CD8-positive, alpha-beta memory T cell (primary cell): ENCODE data around the gene SPI1. TPM values are rescaled to one million over a fixed set of nuclear protein-coding genes. Genes with fewer than 3 reads are reported as not detected.
A peak's percentile ranks its signal among the peaks of the same experiment; 100 is the strongest.

Source experiments
- CTCF ChIA-PET: fragments of 350-600 bp; sonication (Branson Sonifier 250); formaldehyde crosslinking; loops from one replicate; lab custom pipeline; 2021; ENCODE audit warnings: antibody characterized with exemption; lab: Charles Lee
- POLR2A ChIA-PET: fragments of 350-600 bp; sonication (Branson Sonifier 250); formaldehyde crosslinking; loops from one replicate; lab custom pipeline; 2021; ENCODE audit warnings: antibody characterized with exemption; lab: Charles Lee
- DNase-seq, 5 donors: peaks; one replicate each; pipeline versions ENCODE4 v3.0.0 to v3.0.0-alpha.2; 2020 to 2022; ENCODE audit warnings: mixed read lengths in 1 of 5
- H3K27ac ChIP-seq: one replicate; pipeline ENCODE4 v1.7.0; 2013; ENCODE audit warnings: low read depth, mild to moderate bottlenecking, low read length, moderate library complexity
- H3K27me3 ChIP-seq: 2 replicates; pipeline ENCODE4 v1.7.0; 2013; ENCODE audit warnings: low read length, mild to moderate bottlenecking; ENCODE audit not compliant: insufficient read depth, poor library complexity, severe bottlenecking
- H3K36me3 ChIP-seq: 2 replicates; pipeline ENCODE4 v1.7.0; 2013; ENCODE audit warnings: mild to moderate bottlenecking, low read length, moderate library complexity; ENCODE audit not compliant: insufficient read depth
- H3K4me1 ChIP-seq: 2 replicates; pipeline ENCODE4 v1.7.0; 2013; ENCODE audit warnings: mild to moderate bottlenecking, low read length, moderate library complexity; ENCODE audit not compliant: insufficient read depth
- H3K4me3 ChIP-seq: 2 replicates; pipeline ENCODE4 v1.7.0; 2013; ENCODE audit warnings: mild to moderate bottlenecking, low read length
- H3K9me3 ChIP-seq: 2 replicates; pipeline ENCODE4 v1.7.0; 2013; ENCODE audit warnings: mild to moderate bottlenecking, low read length
- H3K27ac Mint-ChIP-seq, 8 donors: one replicate each; pipeline ENCODE4 v1.8.0; 2020 to 2021; ENCODE audit warnings: mixed read lengths in 8 of 8, mild to moderate bottlenecking in 6 of 8, inconsistent platforms in 3 of 8, moderate library complexity in 3 of 8
- H3K27me3 Mint-ChIP-seq, 2 donors: one replicate each; pipeline ENCODE4 v1.8.0; 2020 to 2021; ENCODE audit warnings: mixed read lengths in 2 of 2, mild to moderate bottlenecking in 1 of 2, moderate library complexity in 1 of 2
- H3K36me3 Mint-ChIP-seq, 3 donors: one replicate each; pipeline ENCODE4 v1.8.0; 2020 to 2021; ENCODE audit warnings: mixed read lengths in 3 of 3, inconsistent platforms in 1 of 3, mild to moderate bottlenecking in 1 of 3
- H3K4me1 Mint-ChIP-seq, 3 donors: one replicate each; pipeline ENCODE4 v1.8.0; 2020 to 2021; ENCODE audit warnings: mixed read lengths in 3 of 3, inconsistent platforms in 1 of 3, mild to moderate bottlenecking in 1 of 3
- H3K4me3 Mint-ChIP-seq, 7 donors: one replicate each; pipeline ENCODE4 v1.8.0; 2020 to 2021; ENCODE audit warnings: mixed read lengths in 7 of 7, mild to moderate bottlenecking in 6 of 7, moderate library complexity in 4 of 7, inconsistent platforms in 2 of 7
- H3K9me3 Mint-ChIP-seq, 5 donors: one replicate each; pipeline ENCODE4 v1.8.0; 2020 to 2022; ENCODE audit warnings: mixed read lengths in 5 of 5, mild to moderate bottlenecking in 3 of 5, moderate library complexity in 2 of 5, inconsistent platforms in 1 of 5
- polyA plus RNA-seq: library from polyadenylated mRNA; unstranded; fragments of 300-500 nt; fragmentation: Illumina TruSeq; gene quantifications from one replicate; pipeline ENCODE4 v1.2.3, GENCODE V29; 2021
- total RNA-seq, 2 experiments: library from RNA; stranded (reverse); gene quantifications; one replicate each; pipeline ENCODE4 v1.2.3, GENCODE V29; 2021

Gene SPI1
- total and polyA plus RNA-seq, 3 experiments from 2014 or later, result 1.8 to 2.0 TPM; not detected in 1

DNA sequence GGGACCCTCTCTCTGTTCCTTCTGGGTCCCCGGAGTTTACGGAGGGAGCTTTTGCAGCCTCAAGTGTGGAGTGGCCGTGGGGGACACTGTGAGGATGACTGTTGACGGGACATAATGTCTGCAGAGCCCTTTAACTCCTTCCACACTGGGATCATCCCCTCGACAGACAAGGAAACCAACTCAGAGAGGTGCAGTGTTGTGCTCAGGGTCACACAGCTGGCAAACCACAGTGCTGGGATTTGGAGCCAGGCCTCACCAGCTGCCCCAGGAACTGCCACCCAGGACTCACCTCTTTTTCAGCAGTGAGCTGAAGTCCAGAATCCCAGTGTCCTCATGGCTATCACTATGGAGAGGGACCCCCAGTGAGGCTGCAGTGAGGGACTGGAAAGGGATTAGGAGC lies 31.2 kb downstream of the SPI1 start:
- ChIA-PET CTCF (interaction anchor here (1.3 kb wide), 1 partner anchor 10 kb away, joined by 3 read pairs; no protein-coding TSS in a partner anchor), POLR2A (no interaction called here)
- no peak overlapping the region for H3K4me3 ChIP-seq
- no peak overlapping the region for H3K4me3 Mint-ChIP-seq
- H3K9me3 ChIP-seq, result no peaks in the 10 kb centered on the region
- no peaks in the 10 kb centered on the region for H3K36me3 ChIP-seq
- no peaks in the 10 kb centered on the region for H3K27me3 ChIP-seq
- no peaks in the 10 kb centered on the region for H3K36me3 Mint-ChIP-seq
- no peak for DNase-seq
- no peaks in the 10 kb centered on the region for H3K9me3 Mint-ChIP-seq
- no peak overlapping the region for H3K27ac ChIP-seq
- no peaks in the 10 kb centered on the region for H3K4me1 ChIP-seq
- no peaks in the 10 kb centered on the region for H3K4me1 Mint-ChIP-seq
- H3K27ac Mint-ChIP-seq, result no peak overlapping the region
- H3K27me3 Mint-ChIP-seq, result peaks cover 0 to 3% of the 10 kb centered on the region in 2 donors

- Mint-ChIP-seq H3K9me3 (no peaks in the 10 kb centered on the region), H3K4me3 (no peak overlapping the region), H3K36me3 (no peaks in the 10 kb centered on the region), H3K4me1 (no peaks in the 10 kb centered on the region), H3K27ac (peak overlapping the region in 2 of 8 donors; percentile 4 to 73), H3K27me3 (peaks cover 0 to 4% of the 10 kb centered on the region in 2 donors)
- H3K9me3 ChIP-seq, result no peaks in the 10 kb centered on the region
- no peak overlapping the region for H3K27ac ChIP-seq
- no peaks in the 10 kb centered on the region for H3K27me3 ChIP-seq
- H3K36me3 ChIP-seq, result no peaks in the 10 kb centered on the region
- no peaks in the 10 kb centered on the region for H3K4me1 ChIP-seq
- H3K4me3 ChIP-seq, result no peak overlapping the region
- CTCF ChIA-PET, result no interaction called here
- no peak for DNase-seq
- POLR2A ChIA-PET, result interaction anchor here (0.6 kb wide), 1 partner anchor 59 kb away, joined by 11 read pairs; no protein-coding TSS in a partner anchor
Measured at GRCh38 chr11:47345890-47346563, 32.3 kb downstream of the SPI1 start.

DNA sequence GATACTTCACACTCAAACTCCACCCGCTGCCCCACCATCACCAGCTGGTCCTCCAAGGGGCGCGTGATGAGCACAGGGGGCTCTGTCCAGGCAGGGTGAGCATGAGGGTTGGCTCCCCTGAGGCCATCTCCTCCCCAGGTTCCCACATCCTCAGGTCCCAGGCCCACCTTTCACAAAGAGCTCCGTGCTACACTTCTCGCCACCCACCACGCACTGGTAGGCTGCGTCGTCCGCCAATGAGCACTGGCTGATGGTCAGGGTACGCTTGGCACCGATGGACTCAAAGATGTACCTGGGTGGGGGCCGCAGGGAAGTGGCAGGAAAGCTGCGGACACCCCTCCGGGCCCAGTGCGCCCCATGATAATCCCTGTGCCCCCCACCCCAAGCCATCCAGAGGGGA lies 35.5 kb downstream of the SPI1 start:
- no peaks in the 10 kb centered on the region for H3K9me3 Mint-ChIP-seq
- no peak for DNase-seq
- no peak overlapping the region for H3K27ac Mint-ChIP-seq
- H3K4me1 Mint-ChIP-seq, result no peaks in the 10 kb centered on the region
- H3K27ac ChIP-seq, result no peak overlapping the region
- no peaks in the 10 kb centered on the region for H3K36me3 ChIP-seq
- H3K4me3 ChIP-seq, result no peak overlapping the region
- H3K36me3 Mint-ChIP-seq, result no peaks in the 10 kb centered on the region
- no peaks in the 10 kb centered on the region for H3K4me1 ChIP-seq
- no peak overlapping the region for H3K4me3 Mint-ChIP-seq
- H3K9me3 ChIP-seq, result no peaks in the 10 kb centered on the region
- ChIA-PET POLR2A (no interaction called here), CTCF (interaction anchor here (1.0 kb wide), 1 partner anchor 31 kb away, joined by 3 read pairs; no protein-coding TSS in a partner anchor)
- H3K27me3 Mint-ChIP-seq, result peaks cover 0 to 4% of the 10 kb centered on the region in 2 donors
- H3K27me3 ChIP-seq, result no peaks in the 10 kb centered on the region

DNA sequence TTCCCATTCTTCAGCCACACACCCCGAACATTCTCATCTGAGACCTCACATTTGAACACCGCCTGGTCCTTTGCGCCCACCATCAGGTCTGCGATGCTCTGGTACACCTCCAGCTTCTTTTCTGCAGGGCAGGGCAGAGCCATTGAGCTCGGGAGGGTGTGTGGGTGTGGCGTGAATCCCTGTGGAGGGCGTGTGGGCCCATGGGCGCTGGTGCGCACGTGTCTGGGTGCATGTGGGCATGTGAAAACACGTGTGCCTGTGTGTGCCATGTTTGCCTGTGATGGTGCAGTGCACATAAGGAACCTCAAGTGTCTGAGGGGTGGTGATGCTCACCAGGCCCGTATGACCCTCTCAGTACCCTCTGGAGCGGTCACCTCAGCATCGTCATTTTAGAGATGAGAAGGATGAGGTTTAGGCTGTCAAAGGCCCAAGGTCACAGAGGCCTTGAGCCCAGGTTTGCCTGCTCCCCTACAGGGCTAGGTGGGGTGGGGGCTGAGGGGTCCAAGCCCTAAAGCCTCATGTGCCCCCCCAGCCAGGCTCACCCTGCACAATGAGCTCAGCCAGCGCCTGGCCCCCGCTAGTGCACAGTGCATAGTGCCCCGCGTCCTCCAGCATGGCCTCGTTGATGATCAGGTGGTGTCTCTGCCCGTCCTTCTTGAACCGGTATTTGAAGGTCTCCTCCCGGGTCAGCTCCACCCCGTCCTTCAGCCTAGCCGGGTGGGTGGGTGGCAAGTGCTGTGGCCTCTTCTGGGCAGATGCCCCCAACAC lies 36.1 kb downstream of the SPI1 start:
- H3K27me3 Mint-ChIP-seq, result peaks cover 0 to 4% of the 10 kb centered on the region in 2 donors
- no peak overlapping the region for H3K27ac Mint-ChIP-seq
- H3K4me3 Mint-ChIP-seq, result no peak overlapping the region
- Histone ChIP-seq H3K36me3 (no peaks in the 10 kb centered on the region), H3K4me3 (no peak overlapping the region), H3K27me3 (no peaks in the 10 kb centered on the region), H3K9me3 (no peaks in the 10 kb centered on the region), H3K4me1 (no peaks in the 10 kb centered on the region), H3K27ac (no peak overlapping the region)
- ChIA-PET CTCF (interaction anchor here (1.0 kb wide), 1 partner anchor 32 kb away, joined by 3 read pairs; no protein-coding TSS in a partner anchor), POLR2A (no interaction called here)
- no peaks in the 10 kb centered on the region for H3K9me3 Mint-ChIP-seq
- H3K4me1 Mint-ChIP-seq, result no peaks in the 10 kb centered on the region
- no peaks in the 10 kb centered on the region for H3K36me3 Mint-ChIP-seq
- no peak for DNase-seq

DNA sequence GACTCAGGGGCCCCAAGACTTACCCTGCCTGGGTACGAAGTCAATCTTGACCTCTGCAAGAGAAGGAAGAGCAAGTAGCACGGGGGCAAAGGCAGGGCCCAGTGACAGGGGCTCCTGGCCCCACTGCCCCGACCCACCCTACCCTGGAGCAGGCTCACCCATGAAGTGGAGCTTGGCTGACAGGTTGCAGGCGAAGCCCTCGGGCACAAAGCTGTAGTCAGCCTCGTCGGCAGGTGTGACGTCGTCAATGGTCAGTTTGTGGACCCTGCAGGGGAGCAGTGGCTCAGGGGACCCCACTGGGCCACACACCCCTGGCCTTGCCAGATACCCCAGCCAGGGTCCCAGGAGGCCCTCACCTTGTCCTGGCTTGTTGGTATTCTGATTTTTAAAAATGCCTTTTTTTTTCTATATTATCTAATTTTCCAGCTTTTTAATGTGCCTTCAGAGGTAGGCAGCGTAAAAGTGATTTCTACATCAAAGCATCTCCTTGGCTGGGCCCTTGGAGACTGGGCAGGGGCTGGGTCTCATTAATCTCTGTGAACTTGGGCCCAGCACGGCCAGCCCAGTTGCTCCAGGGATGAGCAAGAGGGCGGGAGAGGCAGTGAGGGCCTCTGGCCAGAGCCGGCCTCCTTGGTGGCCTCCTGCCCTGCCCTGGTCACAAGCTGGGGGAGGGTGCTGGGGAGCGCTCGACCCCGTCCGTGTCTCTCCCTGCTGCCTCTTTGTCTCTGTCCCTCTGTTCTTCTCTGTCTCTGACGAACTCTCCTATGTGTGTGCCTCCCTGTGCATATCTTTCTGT lies 37.2 kb downstream of the SPI1 start:
- H3K4me3 Mint-ChIP-seq, result no peak overlapping the region
- CTCF ChIA-PET, result no interaction called here

DNA sequence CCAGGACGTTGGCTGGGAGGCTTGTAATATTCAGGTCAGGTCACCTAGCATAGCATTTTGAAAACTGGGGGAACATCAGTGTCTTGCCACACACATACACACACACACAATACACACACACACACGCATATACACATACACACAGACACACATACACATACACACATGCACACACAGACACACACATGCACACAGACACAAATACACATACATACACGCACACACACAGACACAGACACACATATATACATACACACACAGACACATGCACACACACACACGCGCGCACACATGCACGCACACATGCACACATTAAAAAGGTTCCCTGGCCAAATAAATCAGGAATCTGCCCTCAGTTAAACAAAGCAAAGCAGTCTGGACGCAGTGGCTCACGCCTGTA lies 38.3 kb downstream of the SPI1 start:
- H3K27me3 ChIP-seq, result no peaks in the 10 kb centered on the region

More for the DNA sequence above, 37.2 kb downstream of the SPI1 start:
- POLR2A ChIA-PET, result no interaction called here
- Mint-ChIP-seq H3K27ac (peak overlapping the region in 2 of 8 donors; percentile 5 to 22), H3K4me1 (no peaks in the 10 kb centered on the region), H3K27me3 (peaks cover 0 to 4% of the 10 kb centered on the region in 2 donors), H3K36me3 (no peaks in the 10 kb centered on the region), H3K9me3 (no peaks in the 10 kb centered on the region)
- Histone ChIP-seq H3K4me3 (no peak overlapping the region), H3K27me3 (no peaks in the 10 kb centered on the region), H3K27ac (no peak overlapping the region), H3K9me3 (no peaks in the 10 kb centered on the region), H3K4me1 (no peaks in the 10 kb centered on the region), H3K36me3 (no peaks in the 10 kb centered on the region)
- DNase-seq, result no peak

GRCh38 chr11:47338396-47339241 lies 39.7 kb downstream of the SPI1 start:
- Histone ChIP-seq H3K36me3 (no peaks in the 10 kb centered on the region), H3K27ac (no peak overlapping the region), H3K9me3 (no peaks in the 10 kb centered on the region), H3K4me1 (no peaks in the 10 kb centered on the region), H3K27me3 (no peaks in the 10 kb centered on the region), H3K4me3 (no peak overlapping the region)
- no peak for DNase-seq
- POLR2A ChIA-PET, result no interaction called here
- CTCF ChIA-PET, result interaction anchor here (1.2 to 1.5 kb wide), 2 partner anchors 9 to 116 kb away, joined by 3 read pairs; no protein-coding TSS in a partner anchor
- no peaks in the 10 kb centered on the region for H3K36me3 Mint-ChIP-seq
- no peak overlapping the region for H3K4me3 Mint-ChIP-seq
- H3K9me3 Mint-ChIP-seq, result no peaks in the 10 kb centered on the region
- H3K27ac Mint-ChIP-seq, result peak overlapping the region in 1 of 8 donors; percentile 64
- peaks cover 0 to 3% of the 10 kb centered on the region in 2 donors for H3K27me3 Mint-ChIP-seq
- no peaks in the 10 kb centered on the region for H3K4me1 Mint-ChIP-seq

More for the DNA sequence above, 38.3 kb downstream of the SPI1 start:
- Mint-ChIP-seq H3K36me3 (no peaks in the 10 kb centered on the region), H3K27ac (no peak overlapping the region), H3K4me3 (no peak overlapping the region), H3K4me1 (no peaks in the 10 kb centered on the region), H3K9me3 (no peaks in the 10 kb centered on the region), H3K27me3 (peaks cover 0 to 3% of the 10 kb centered on the region in 2 donors)
- H3K9me3 ChIP-seq, result no peaks in the 10 kb centered on the region
- ChIA-PET POLR2A (no interaction called here), CTCF (interaction anchor here (1.5 kb wide), 1 partner anchor 114 kb away, joined by 3 read pairs; no protein-coding TSS in a partner anchor)
- no peaks in the 10 kb centered on the region for H3K4me1 ChIP-seq
- H3K4me3 ChIP-seq, result no peak overlapping the region
- no peak for DNase-seq
- H3K36me3 ChIP-seq, result no peaks in the 10 kb centered on the region
- H3K27ac ChIP-seq, result no peak overlapping the region
